GM23338 (cell line): ENCODE results near the gene GRN.
"Not testable (repeated sequence)": the region's sequence is repeated elsewhere in the genome, so short reads cannot be mapped to it uniquely, and the experiment has no call there.

Experiments used
- CREB1 ChIP-seq: fragments of 250-450 bp; sonication (Bioruptor Pico); IDR thresholded peaks from 2 replicates; pipeline ENCODE4 v1.5.0; 2020; ENCODE audit warnings: low read depth, mild to moderate bottlenecking, moderate library complexity
- CTCF ChIP-seq, 2 experiments: fragments of 200-600 bp in 1 of 2; sonication (generic) in 1 of 2; conservative IDR thresholded peaks; 2 replicates each; pipeline versions ENCODE4 v1.5.1 to v1.6.1; 2016 to 2017; ENCODE audit warnings: antibody characterized with exemption in 2 of 2, low read depth in 2 of 2, mild to moderate bottlenecking in 2 of 2, moderate library complexity in 1 of 2
- ETS1 ChIP-seq: IDR thresholded peaks from 2 replicates; pipeline ENCODE4 v1.6.1; 2016; ENCODE audit warnings: antibody characterized with exemption
- EZH2 ChIP-seq: fragments of 200-600 bp; sonication (generic); IDR thresholded peaks from one replicate; pipeline ENCODE4 v1.8.0; 2017; ENCODE audit warnings: antibody characterized with exemption, mild to moderate bottlenecking, low read depth; ENCODE audit not compliant: unreplicated experiment
- EZH2phosphoT487 ChIP-seq: fragments of 200-600 bp; sonication (generic); IDR thresholded peaks from one replicate; pipeline ENCODE4 v1.8.1; 2018; ENCODE audit warnings: antibody characterized with exemption; ENCODE audit not compliant: unreplicated experiment
- JUNB ChIP-seq: IDR thresholded peaks from one replicate; pipeline ENCODE4 v1.6.1; 2016; ENCODE audit warnings: antibody characterized with exemption; ENCODE audit not compliant: unreplicated experiment
- NANOG ChIP-seq: IDR thresholded peaks from 2 replicates; pipeline ENCODE4 v1.6.1; 2016; ENCODE audit warnings: antibody characterized with exemption, borderline replicate concordance
- POLR2AphosphoS5 ChIP-seq: IDR thresholded peaks from 2 replicates; pipeline ENCODE4 v1.6.1; 2016; ENCODE audit warnings: antibody characterized with exemption, low read depth
- REST ChIP-seq: IDR thresholded peaks from one replicate; pipeline ENCODE4 v1.6.1; 2018; ENCODE audit warnings: antibody characterized with exemption; ENCODE audit not compliant: unreplicated experiment
- STAT1 ChIP-seq: IDR thresholded peaks from one replicate; pipeline ENCODE4 v1.6.1; 2016; ENCODE audit warnings: antibody characterized with exemption; ENCODE audit not compliant: unreplicated experiment
- ZNF114 ChIP-seq: fragments of 250-450 bp; sonication (Bioruptor Pico); IDR thresholded peaks from 2 replicates; pipeline ENCODE4 v1.5.0; 2020; ENCODE audit warnings: mild to moderate bottlenecking, moderate library complexity
- ZNF331 ChIP-seq: fragments of 250-450 bp; sonication (Bioruptor Pico); IDR thresholded peaks from 2 replicates; pipeline ENCODE4 v1.5.0; 2020; ENCODE audit warnings: low read depth, mild to moderate bottlenecking, moderate library complexity
- ZNF462 ChIP-seq: fragments of 250-450 bp; sonication (Bioruptor Pico); IDR thresholded peaks from 2 replicates; pipeline ENCODE4 v1.5.0; 2020; ENCODE audit warnings: mild to moderate bottlenecking, moderate library complexity

- not testable (repeated sequence) for TF ChIP-seq EZH2; CTCF (conservative IDR thresholded peaks at IDR 0.05; ENCODE audit: low read depth in 2 of 2); POLR2AphosphoS5; EZH2phosphoT487; ETS1; REST; NANOG; ZNF114 (CRISPR knock-in tag); CREB1 (CRISPR knock-in tag); STAT1; ZNF331 (CRISPR knock-in tag); JUNB; ZNF462 (CRISPR knock-in tag)
Measured at GRCh38 chr17:44394112-44394511, 49.0 kb downstream of the GRN start.
